GM21786 (cell line): ENCODE data around the gene XPR1.
"Not testable (repeated sequence)": the region's sequence is repeated elsewhere in the genome, so short reads cannot be mapped to it uniquely, and the experiment has no call there.

Source experiments
- ATAC-seq: cut with Tn5 transposase; IDR thresholded peaks from one replicate; pipeline ENCODE4 v1.9.1; 2021; ENCODE audit not compliant: unreplicated experiment

XPR1 gene

GRCh38 chr1:180833180-180833579 lies 201.4 kb downstream of the XPR1 start:
- ATAC-seq = not testable (repeated sequence)

GRCh38 chr1:180836449-180836848 lies 204.6 kb downstream of the XPR1 start:
- no peak for ATAC-seq

- no peak for ATAC-seq
These were observed 205.2 kb downstream of the XPR1 start for GRCh38 chr1:180837020-180837419.

GRCh38 chr1:180838535-180838934 lies 206.7 kb downstream of the XPR1 start:
- no peak for ATAC-seq

- ATAC-seq = no peak
These were observed 207.7 kb downstream of the XPR1 start for GRCh38 chr1:180839547-180839946.

- no peak for ATAC-seq
These were observed 209.6 kb downstream of the XPR1 start for GRCh38 chr1:180841415-180841814.

- no peak for ATAC-seq
These were observed 210.2 kb downstream of the XPR1 start for GRCh38 chr1:180842052-180842451.

GRCh38 chr1:180842491-180843275 lies 210.9 kb downstream of the XPR1 start:
- ATAC-seq = no peak

- ATAC-seq = no peak
These were observed 213.5 kb downstream of the XPR1 start for GRCh38 chr1:180845352-180845751.

- no peak for ATAC-seq
These were observed 216.4 kb downstream of the XPR1 start for GRCh38 chr1:180848191-180848590.

GRCh38 chr1:180849031-180849775 lies 217.4 kb downstream of the XPR1 start:
- ATAC-seq = peak; percentile 68

GRCh38 chr1:180851995-180852887 lies 220.4 kb downstream of the XPR1 start:
- no peak for ATAC-seq

GRCh38 chr1:180854001-180854400 lies 222.2 kb downstream of the XPR1 start:
- no peak for ATAC-seq

- ATAC-seq = no peak
These were observed 222.6 kb downstream of the XPR1 start for GRCh38 chr1:180854456-180854855.

GRCh38 chr1:180857947-180858725 lies 226.3 kb downstream of the XPR1 start:
- not testable (repeated sequence) for ATAC-seq

- ATAC-seq = no peak
These were observed 227.5 kb downstream of the XPR1 start for GRCh38 chr1:180859306-180859705.

- no peak for ATAC-seq
These were observed 228.7 kb downstream of the XPR1 start for GRCh38 chr1:180860535-180860934.

GRCh38 chr1:180862305-180862704 lies 230.5 kb downstream of the XPR1 start:
- ATAC-seq = no peak

GRCh38 chr1:180863158-180863775 lies 231.4 kb downstream of the XPR1 start:
- no peak for ATAC-seq
